Fibroblast of villous mesenchyme (primary cell): ENCODE data around the gene BBS9. TPM values are rescaled to one million over a fixed set of nuclear protein-coding genes. Genes with fewer than 3 reads are reported as not detected.

Experiments used
- DNase-seq: peaks from one replicate; pipeline ENCODE4 v3.0.0-alpha.2; 2010; ENCODE audit warnings: low read depth
- H3K4me3 ChIP-seq: 2 replicates; pipeline ENCODE4 v1.5.1; 2011; ENCODE audit warnings: low read depth, mild to moderate bottlenecking, low read length
- CTCF ChIP-seq: IDR thresholded peaks from 2 replicates; pipeline ENCODE4 v1.5.1; 2012; ENCODE audit warnings: low read depth, mild to moderate bottlenecking, low read length; ENCODE audit not compliant: insufficient read depth
- small RNA-seq: library from RNA; depleted of rRNA; stranded (forward); fragments of <200 nt; gene quantifications from one replicate; pipeline ENCODE3, GENCODE V24; 2012
- total RNA-seq: library from RNA; depleted of rRNA; stranded (reverse); fragments of >200 nt; gene quantifications from 2 replicates; pipeline ENCODE4 v1.2.3, GENCODE V29; 2012

BBS9 gene
- total RNA-seq, 1 donor, result 20.7 TPM

GRCh38 chr7:33654676-33655075 lies 525.3 kb downstream of the BBS9 start:
- no peak overlapping the region for H3K4me3 ChIP-seq
- TF ChIP-seq CTCF, result no peak
- peak; percentile 2 for DNase-seq

Small RNA genes lying within 50 kb of the gene (small RNA-seq; reads per million reads assigned to genes)
- gene AC007312.1 (not detected), gene AC074338.1 (not detected), gene RNA5SP229 (not detected)

Other genes starting within 250 kb of the BBS9 start
- gene KBTBD2, start 237.8 kb upstream of the BBS9 start, total RNA-seq, result 39.6 and 54.8 TPM in 2 replicates
- 224 and 265 TPM in 2 replicates for gene FKBP9, start 172.1 kb upstream of the BBS9 start, total RNA-seq
- 18.4 and 23.3 TPM in 2 replicates for gene NT5C3A, start 66.8 kb upstream of the BBS9 start, total RNA-seq
- gene RP9, start 20.2 kb upstream of the BBS9 start, total RNA-seq, result 8.2 and 10.3 TPM in 2 replicates